Panc1 (cell line): ENCODE data around the gene COL28A1. TPM values are rescaled to one million over a fixed set of nuclear protein-coding genes. Genes with fewer than 3 reads are reported as not detected.

Source experiments
- ATAC-seq: fragments of 200-7000 bp; cut with Tn5 transposase; 2 replicates; pipeline ENCODE4 v1.9.1; 2020; ENCODE audit warnings: mild to moderate bottlenecking, moderate library complexity
- BruUV-seq: library from RNA; stranded (reverse); fragments of 400-500 nt; replicated peaks from 2 replicates; lab custom pipeline; 2021; lab: Mats Ljungman, UMichigan
- CTCF ChIA-PET: fragments of 300-600 bp; sonication (Branson Sonifier 250); formaldehyde crosslinking; loops from one replicate; lab custom pipeline; 2022; ENCODE audit warnings: antibody characterized with exemption; lab: Charles Lee
- POLR2A ChIA-PET: fragments of 300-600 bp; sonication (Branson Sonifier 250); formaldehyde crosslinking; loops from one replicate; lab custom pipeline; 2022; ENCODE audit warnings: antibody characterized with exemption; lab: Charles Lee
- DNase-seq: peaks from one replicate; pipeline ENCODE4 v3.0.0-alpha.2; 2010; ENCODE audit warnings: low read depth, low spot score
- H3K27ac ChIP-seq: 2 replicates; pipeline ENCODE4 v1.5.1; 2011; ENCODE audit warnings: mild to moderate bottlenecking, low read length, inconsistent platforms
- H3K27me3 ChIP-seq: fragments of 200-500 bp; sonication (Bioruptor generic); 2 replicates; pipeline ENCODE4 v1.6.0; 2014; ENCODE audit warnings: low read length, inconsistent platforms; ENCODE audit not compliant: control insufficient read depth, insufficient read depth
- H3K36me3 ChIP-seq: fragments of 200-500 bp; sonication (Bioruptor generic); 2 replicates; pipeline ENCODE4 v1.5.1; 2014; ENCODE audit warnings: inconsistent platforms, mild to moderate bottlenecking, low read length, moderate library complexity; ENCODE audit not compliant: control insufficient read depth, insufficient read depth
- H3K4me1 ChIP-seq: 2 replicates; pipeline ENCODE4 v1.5.1; 2011; ENCODE audit warnings: inconsistent platforms, mild to moderate bottlenecking, low read length, moderate library complexity; ENCODE audit not compliant: control insufficient read depth, insufficient read depth
- H3K4me3 ChIP-seq, 2 experiments: 2 replicates each; pipeline ENCODE4 v1.5.1; 2011 to 2012; ENCODE audit warnings: low read depth in 2 of 2, low read length in 2 of 2, mild to moderate bottlenecking in 2 of 2, inconsistent platforms in 1 of 2, moderate library complexity in 1 of 2
- H3K9me3 ChIP-seq: fragments of 200-500 bp; sonication (Bioruptor generic); 2 replicates; pipeline ENCODE4 v1.5.1; 2014; ENCODE audit warnings: low read depth, mild to moderate bottlenecking, inconsistent platforms, low read length, moderate library complexity; ENCODE audit not compliant: control insufficient read depth, insufficient read depth
- CTCF ChIP-seq: fragments of 450-650 bp; IDR thresholded peaks from 2 replicates; pipeline ENCODE4 v1.5.1; 2017; ENCODE audit warnings: mild to moderate bottlenecking
- POLR2AphosphoS5 ChIP-seq: IDR thresholded peaks from 2 replicates; pipeline ENCODE4 v1.6.1; 2012; ENCODE audit warnings: mild to moderate bottlenecking, low read depth, low read length, moderate library complexity
- REST ChIP-seq, 2 experiments: IDR thresholded peaks; 2 replicates each; pipeline ENCODE4 v1.6.1; 2011 to 2012; ENCODE audit warnings: low read depth in 2 of 2, control low read depth in 1 of 2, low read length in 1 of 2, mild to moderate bottlenecking in 1 of 2, moderate library complexity in 1 of 2; ENCODE audit not compliant: insufficient read depth in 1 of 2
- SIN3A ChIP-seq: IDR thresholded peaks from 2 replicates; pipeline ENCODE4 v1.6.1; 2012; ENCODE audit warnings: low read depth, mild to moderate bottlenecking, low read length, moderate library complexity, borderline replicate concordance; ENCODE audit not compliant: insufficient read depth
- TCF7L2 ChIP-seq: IDR thresholded peaks from 2 replicates; pipeline ENCODE4 v1.6.1; 2011; ENCODE audit warnings: mild to moderate bottlenecking, low read depth, low read length, inconsistent platforms
- in situ Hi-C: cut with HindIII; loops from 2 replicates; pipeline ENCODE4 v1.10.0; 2016; ENCODE audit warnings: low sequenced_read_pairs, low pct_unique_long_range_greater_than_20kb
- intact Hi-C: fragments of 100-400 bp; cut with micrococcal nuclease; formaldehyde crosslinking; loops from one replicate; pipeline ENCODE4 v1.10.0; 2022; ENCODE audit not compliant: unreplicated experiment
- total RNA-seq: library from RNA; stranded (reverse); gene quantifications from one replicate; pipeline ENCODE4 v1.2.1, GENCODE V29; 2021; ENCODE audit not compliant: unreplicated experiment

The COL28A1 gene
- total RNA-seq, 1 experiment from 2014 or later, result not detected

GRCh38 chr7:7517754-7518153, 17.9 kb downstream of the COL28A1 start:
- ATAC-seq (no peak), DNase-seq (no peak)
- TF ChIP-seq REST (IDR thresholded peaks at IDR 0.05; ENCODE audit: insufficient read depth in 1 of 2, low read depth in 2 of 2, low read length in 1 of 2) (no peak), CTCF (no peak), POLR2AphosphoS5 (no peak), TCF7L2 (no peak), SIN3A (no peak)
- Histone ChIP-seq H3K9me3 (no peaks in the 10 kb centered on the region), H3K27me3 (peaks cover 6% of the 10 kb centered on the region), H3K4me1 (no peaks in the 10 kb centered on the region), H3K36me3 (no peaks in the 10 kb centered on the region), H3K4me3 (no peak overlapping the region), H3K27ac (no peak overlapping the region)
- intact Hi-C loops, result no loop called here
- in situ Hi-C loops, result no loop called here
- no TSS peak for BruUV-seq
- CTCF ChIA-PET, result no interaction called here
- POLR2A ChIA-PET, result no interaction called here

GRCh38 chr7:7516662-7517061, 19.0 kb downstream of the COL28A1 start:
- no peak for ATAC-seq

More at GRCh38 chr7:7516662-7517061, 19.0 kb downstream of the COL28A1 start:
- ChIA-PET CTCF (no interaction called here), POLR2A (no interaction called here)
- Histone ChIP-seq H3K27me3 (peaks cover 6% of the 10 kb centered on the region), H3K4me1 (no peaks in the 10 kb centered on the region), H3K9me3 (no peaks in the 10 kb centered on the region), H3K27ac (no peak overlapping the region), H3K36me3 (no peaks in the 10 kb centered on the region), H3K4me3 (no peak overlapping the region)
- in situ Hi-C loops, result no loop called here
- no peak for TF ChIP-seq CTCF
- no peak for TF ChIP-seq REST (IDR thresholded peaks at IDR 0.05; ENCODE audit: insufficient read depth in 1 of 2, low read depth in 2 of 2, low read length in 1 of 2)
- TF ChIP-seq SIN3A, result no peak
- TF ChIP-seq TCF7L2, result no peak
- no peak for TF ChIP-seq POLR2AphosphoS5
- intact Hi-C loops, result no loop called here
- BruUV-seq, result no TSS peak
- DNase-seq, result no peak
